Measurements from ENCODE around the gene BSND. TPM values are rescaled to one million over a fixed set of nuclear protein-coding genes. Genes with fewer than 3 reads are reported as not detected.
"Not testable (repeated sequence)": the region's sequence is repeated elsewhere in the genome, so short reads cannot be mapped to it uniquely, and the experiment has no call there.

Gene BSND
- total RNA-seq, 2 experiments from 2014 or later, result not detected

GRCh38 chr1:55005351-55006140 lies 6.8 kb downstream of the BSND start:
- no peak overlapping the region for H3K4me3 Mint-ChIP-seq
- no peak overlapping the region for H3K27ac Mint-ChIP-seq
- no peaks in the 10 kb centered on the region for H3K4me1 Mint-ChIP-seq
- H3K36me3 Mint-ChIP-seq, result no peaks in the 10 kb centered on the region
- DNase-seq (no peak), ATAC-seq (ENCODE audit: low read depth) (no peak)
- H3K9me3 Mint-ChIP-seq, result no peaks in the 10 kb centered on the region
- POLR2A ChIA-PET, result no interaction called here
- H3K27me3 Mint-ChIP-seq, result peaks cover 2% of the 10 kb centered on the region

DNA sequence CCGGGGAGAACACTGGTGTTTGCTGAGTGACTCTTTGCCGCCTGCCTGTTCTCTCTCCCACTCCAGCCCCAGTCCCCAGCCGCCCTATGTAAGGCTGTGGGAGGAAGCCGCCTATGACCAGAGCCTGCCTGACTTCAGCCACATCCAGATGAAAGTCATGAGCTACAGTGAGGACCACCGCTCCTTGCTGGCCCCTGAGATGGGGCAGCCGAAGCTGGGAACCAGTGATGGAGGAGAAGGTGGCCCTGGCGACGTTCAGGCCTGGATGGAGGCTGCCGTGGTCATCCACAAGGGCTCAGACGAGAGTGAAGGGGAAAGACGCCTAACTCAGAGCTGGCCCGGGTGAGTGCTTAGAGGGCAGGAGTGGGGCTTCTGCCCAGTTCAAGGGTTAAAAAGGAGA lies 8.2 kb downstream of the BSND start:
- Mint-ChIP-seq H3K27me3 (peaks cover 2% of the 10 kb centered on the region), H3K9me3 (no peaks in the 10 kb centered on the region), H3K27ac (no peak overlapping the region), H3K36me3 (no peaks in the 10 kb centered on the region), H3K4me1 (no peaks in the 10 kb centered on the region), H3K4me3 (no peak overlapping the region)
- DNase-seq (no peak), ATAC-seq (ENCODE audit: low read depth) (no peak)
- POLR2A ChIA-PET, result no interaction called here

DNA sequence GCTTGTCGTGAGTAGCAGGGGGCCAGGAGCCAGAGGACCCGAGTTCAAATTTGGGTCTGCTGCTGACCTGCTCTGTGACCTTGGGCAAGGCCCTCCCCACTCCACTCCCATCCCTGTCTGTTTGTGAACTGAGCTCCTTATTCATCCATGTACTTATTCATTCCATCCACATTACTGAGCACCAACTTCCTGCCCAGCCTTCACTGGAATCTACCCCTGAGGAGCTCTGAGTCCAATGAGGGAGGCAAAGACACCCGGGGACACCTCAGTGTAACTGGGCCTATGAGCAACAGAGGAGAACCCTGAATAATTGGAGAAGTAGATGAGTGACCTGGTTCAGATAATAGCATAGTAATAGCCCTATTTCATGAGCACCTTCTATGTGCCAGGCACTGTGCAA lies 8.9 kb downstream of the BSND start:
- H3K4me1 Mint-ChIP-seq, result no peaks in the 10 kb centered on the region
- DNase-seq (no peak), ATAC-seq (ENCODE audit: low read depth) (no peak)
- H3K9me3 Mint-ChIP-seq, result no peaks in the 10 kb centered on the region
- H3K27ac Mint-ChIP-seq, result no peak overlapping the region
- H3K36me3 Mint-ChIP-seq, result no peaks in the 10 kb centered on the region
- peaks cover 2% of the 10 kb centered on the region for H3K27me3 Mint-ChIP-seq
- H3K4me3 Mint-ChIP-seq, result no peak overlapping the region
- POLR2A ChIA-PET, result no interaction called here

DNA sequence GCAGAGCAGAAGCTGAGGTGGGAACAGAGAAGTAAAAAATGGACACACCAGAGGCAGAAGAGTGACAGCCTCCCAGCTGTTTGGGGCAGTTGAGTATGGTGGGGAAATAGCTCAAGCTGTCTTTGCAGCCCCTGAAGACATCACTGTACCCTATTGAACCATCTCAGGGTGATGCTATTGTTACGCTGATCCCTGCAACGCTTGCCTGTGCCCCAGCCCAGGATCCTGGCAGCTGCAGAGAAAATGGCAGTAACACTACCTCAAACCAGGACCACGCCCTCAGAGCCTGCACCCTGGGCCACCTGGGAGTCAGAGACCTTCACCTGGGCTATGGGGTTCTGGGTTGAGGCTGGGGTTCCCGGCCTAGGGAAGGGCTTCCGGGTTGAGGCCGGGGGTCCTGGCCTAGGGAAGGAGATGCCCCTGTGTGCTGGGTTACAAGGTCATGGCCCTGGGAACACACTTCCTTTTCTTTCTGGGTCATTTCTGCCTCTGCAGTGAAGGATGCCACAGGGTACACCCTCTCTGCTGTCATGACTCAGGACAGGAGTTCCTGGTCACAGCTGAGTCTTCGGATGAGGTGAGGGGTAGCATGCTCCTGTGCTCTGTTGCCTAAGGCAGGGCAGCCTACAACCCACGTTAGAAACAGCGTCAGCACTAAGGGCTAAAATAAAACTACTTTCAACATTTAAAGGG lies 11.6 kb downstream of the BSND start:
- no peaks in the 10 kb centered on the region for H3K36me3 Mint-ChIP-seq
- peaks cover 6% of the 10 kb centered on the region for H3K27me3 Mint-ChIP-seq
- DNase-seq, result no peak
- no peak for ATAC-seq (ENCODE audit: low read depth)
- no peaks in the 10 kb centered on the region for H3K4me1 Mint-ChIP-seq
- no peak overlapping the region for H3K27ac Mint-ChIP-seq
- H3K4me3 Mint-ChIP-seq, result no peak overlapping the region
- POLR2A ChIA-PET, result no interaction called here
- no peaks in the 10 kb centered on the region for H3K9me3 Mint-ChIP-seq

GRCh38 chr1:55010887-55011217 lies 12.1 kb downstream of the BSND start:
- Mint-ChIP-seq H3K4me1 (no peaks in the 10 kb centered on the region), H3K27me3 (peaks cover 8% of the 10 kb centered on the region), H3K9me3 (no peaks in the 10 kb centered on the region), H3K27ac (no peak overlapping the region), H3K4me3 (no peak overlapping the region), H3K36me3 (no peaks in the 10 kb centered on the region)
- ATAC-seq (ENCODE audit: low read depth) (peak; percentile 45), DNase-seq (no peak)
- POLR2A ChIA-PET, result no interaction called here

GRCh38 chr1:55012661-55013060 lies 13.9 kb downstream of the BSND start:
- Mint-ChIP-seq H3K27ac (no peak overlapping the region), H3K4me3 (no peak overlapping the region), H3K27me3 (peaks cover 16% of the 10 kb centered on the region), H3K36me3 (no peaks in the 10 kb centered on the region), H3K4me1 (no peaks in the 10 kb centered on the region), H3K9me3 (no peaks in the 10 kb centered on the region)
- POLR2A ChIA-PET, result no interaction called here
- no peak for DNase-seq
- no peak for ATAC-seq (ENCODE audit: low read depth)

DNA sequence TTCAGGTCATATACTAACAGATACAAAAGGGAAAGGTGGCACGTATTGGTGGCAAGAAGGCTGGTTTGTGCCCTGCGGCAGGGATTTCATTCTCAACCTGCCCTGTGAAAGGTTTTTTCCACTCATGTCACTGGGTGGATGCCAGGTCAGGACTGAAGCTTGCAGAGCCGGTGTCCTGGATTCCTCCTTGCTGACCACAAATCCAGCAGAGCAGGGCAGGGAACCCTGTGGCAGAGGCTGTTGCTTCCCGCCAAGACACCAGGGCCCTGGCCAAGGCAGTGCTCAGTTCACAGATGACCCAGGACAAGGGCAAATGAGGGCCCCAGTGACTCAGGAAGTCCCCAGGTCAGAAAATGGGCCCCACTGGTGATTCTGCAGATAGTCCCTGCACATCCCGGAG lies 16.4 kb downstream of the BSND start:
- H3K36me3 Mint-ChIP-seq, result no peaks in the 10 kb centered on the region
- no peak overlapping the region for H3K4me3 Mint-ChIP-seq
- no peak for ATAC-seq (ENCODE audit: low read depth)

DNA sequence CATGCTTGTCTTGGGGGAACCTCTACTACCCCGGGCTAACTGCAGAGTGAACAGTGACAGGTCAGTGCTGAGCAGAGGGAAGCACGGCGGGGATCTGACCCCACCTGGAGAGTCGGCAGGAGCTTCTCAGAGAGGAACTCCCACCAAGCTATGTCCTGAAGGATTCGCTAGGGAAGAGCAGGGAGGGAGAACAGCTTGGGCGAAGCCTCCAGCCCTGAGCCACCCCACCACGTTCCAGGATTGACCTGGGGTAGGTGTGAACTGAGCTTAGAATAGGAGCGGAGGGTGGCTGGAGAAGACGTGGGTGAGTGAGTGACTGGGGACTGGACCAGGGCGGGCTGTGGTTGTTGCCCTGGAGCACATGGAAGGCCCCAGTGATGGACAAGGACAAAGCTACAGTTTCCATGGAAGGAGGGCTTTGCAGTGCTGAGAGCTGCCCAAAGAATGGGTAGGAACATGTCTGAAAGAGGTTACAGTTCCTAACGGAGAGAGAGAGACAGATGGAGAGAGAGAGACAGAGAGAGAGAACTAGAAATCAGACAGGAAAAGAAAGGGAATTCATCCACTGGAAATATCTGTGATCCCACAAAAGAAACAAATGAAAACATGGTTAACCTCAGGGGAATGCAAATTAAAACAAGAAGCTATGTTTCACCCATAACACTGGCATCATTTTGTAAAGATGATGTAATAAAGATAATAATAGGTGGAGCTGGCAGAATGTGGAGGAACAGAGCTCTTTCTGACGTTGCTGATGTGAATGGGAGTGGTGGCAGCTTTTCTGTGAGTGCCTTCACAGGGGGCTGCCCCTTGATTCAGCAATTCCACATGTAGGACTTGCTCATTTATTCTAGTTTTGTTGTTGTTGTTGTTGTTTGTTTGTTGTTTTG lies 17.2 kb downstream of the BSND start:
- no peaks in the 10 kb centered on the region for H3K9me3 Mint-ChIP-seq
- H3K27ac Mint-ChIP-seq, result no peak overlapping the region
- peaks cover 19% of the 10 kb centered on the region for H3K27me3 Mint-ChIP-seq
- no peaks in the 10 kb centered on the region for H3K4me1 Mint-ChIP-seq
- ATAC-seq (ENCODE audit: low read depth) (no peak), DNase-seq (no peak)
- H3K4me3 Mint-ChIP-seq, result no peak overlapping the region
- H3K36me3 Mint-ChIP-seq, result no peaks in the 10 kb centered on the region
- POLR2A ChIA-PET, result no interaction called here

More for the DNA sequence above, 16.4 kb downstream of the BSND start:
- Mint-ChIP-seq H3K27ac (no peak overlapping the region), H3K4me1 (no peaks in the 10 kb centered on the region), H3K27me3 (peaks cover 19% of the 10 kb centered on the region), H3K9me3 (no peaks in the 10 kb centered on the region)
- DNase-seq, result no peak
- POLR2A ChIA-PET, result no interaction called here

DNA sequence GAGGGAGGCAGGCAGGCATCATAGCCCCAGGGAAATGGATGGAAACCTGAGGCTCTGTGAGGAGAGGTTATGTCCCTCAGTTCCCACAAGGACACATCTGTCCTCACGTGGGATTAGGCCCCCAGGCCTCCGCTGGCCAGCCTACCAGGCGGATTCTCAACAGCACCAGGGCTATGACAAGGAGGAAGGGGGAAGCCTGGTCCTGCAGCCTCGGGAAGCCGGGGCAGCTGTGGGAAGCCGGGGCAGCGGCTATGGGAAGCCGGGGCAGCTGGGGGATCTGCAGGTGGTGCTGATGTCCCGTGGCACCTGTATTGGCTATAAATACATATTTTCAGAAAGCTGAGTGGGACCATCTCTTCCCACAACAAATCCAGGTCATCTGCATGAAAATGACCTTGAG lies 19.7 kb downstream of the BSND start:
- peaks cover 19% of the 10 kb centered on the region for H3K27me3 Mint-ChIP-seq
- H3K9me3 Mint-ChIP-seq, result no peaks in the 10 kb centered on the region

DNA sequence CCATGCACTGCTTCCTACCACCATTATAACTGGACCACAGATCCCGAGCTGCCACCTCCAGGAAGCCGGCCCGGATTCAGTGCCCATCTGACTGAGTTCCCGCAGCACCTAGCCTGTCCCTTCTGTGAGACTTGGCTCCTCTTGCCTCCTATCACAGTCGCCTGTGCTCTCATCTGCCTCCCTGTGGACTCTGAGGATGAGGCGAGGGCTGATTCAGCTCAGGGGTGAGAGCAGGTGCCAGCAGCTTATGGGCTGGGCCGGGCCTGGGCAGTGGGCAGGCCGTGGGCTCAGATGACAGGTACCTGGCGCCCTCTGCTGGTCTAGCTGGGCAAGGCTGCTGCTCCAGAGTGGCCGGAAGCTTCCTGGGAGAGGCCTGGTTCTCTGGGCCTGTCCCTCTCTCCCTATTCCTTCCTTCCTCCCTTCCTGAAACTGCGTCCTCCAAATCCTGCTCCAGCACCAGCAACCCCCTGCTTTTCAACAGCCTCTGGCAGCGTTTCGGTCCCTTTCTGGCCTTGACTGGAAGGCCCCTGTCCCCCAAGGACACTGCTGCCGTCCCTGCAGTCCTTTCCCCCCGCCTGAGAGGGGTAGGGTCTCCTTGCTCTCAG lies 23.3 kb downstream of the BSND start:
- DNase-seq (peak; percentile 76), ATAC-seq (ENCODE audit: low read depth) (peak; percentile 96)
- Mint-ChIP-seq H3K36me3 (no peaks in the 10 kb centered on the region), H3K4me3 (no peak overlapping the region), H3K27ac (no peak overlapping the region), H3K4me1 (peaks cover 3% of the 10 kb centered on the region), H3K9me3 (no peaks in the 10 kb centered on the region), H3K27me3 (peaks cover 3% of the 10 kb centered on the region)
- POLR2A ChIA-PET, result interaction anchor here (1.9 kb wide), 1 partner anchor 77 kb away, joined by 8 read pairs; no protein-coding TSS in a partner anchor

More for the DNA sequence above, 19.7 kb downstream of the BSND start:
- no peak overlapping the region for H3K27ac Mint-ChIP-seq
- no peaks in the 10 kb centered on the region for H3K4me1 Mint-ChIP-seq
- H3K4me3 Mint-ChIP-seq, result no peak overlapping the region
- ATAC-seq (ENCODE audit: low read depth) (no peak), DNase-seq (no peak)
- POLR2A ChIA-PET, result no interaction called here
- no peaks in the 10 kb centered on the region for H3K36me3 Mint-ChIP-seq

DNA sequence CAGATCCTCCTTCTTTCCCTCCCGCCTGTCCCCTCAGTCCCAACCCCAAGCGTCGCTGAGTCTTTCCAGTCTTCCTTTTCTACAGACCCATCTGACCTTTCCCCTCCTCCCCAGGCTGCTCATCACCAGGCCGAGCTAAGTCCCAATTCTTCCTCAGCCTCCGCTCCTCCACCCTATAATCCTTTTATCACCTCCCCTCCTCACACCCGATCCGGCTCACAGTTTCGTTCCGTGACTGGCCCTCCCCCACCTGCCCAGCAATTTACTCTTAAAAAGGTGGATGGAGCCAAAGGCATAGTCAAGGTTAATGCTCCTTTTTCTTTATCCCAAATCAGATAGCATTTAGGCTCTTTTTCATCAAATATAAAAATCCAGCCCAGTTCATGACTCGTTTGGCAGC lies 25.4 kb downstream of the BSND start:
- H3K36me3 Mint-ChIP-seq; H3K4me1 Mint-ChIP-seq; H3K27me3 Mint-ChIP-seq; DNase-seq; H3K4me3 Mint-ChIP-seq; H3K27ac Mint-ChIP-seq; ATAC-seq (ENCODE audit: low read depth); POLR2A ChIA-PET; H3K9me3 Mint-ChIP-seq: not testable (repeated sequence)

GRCh38 chr1:55026682-55027081 lies 27.9 kb downstream of the BSND start:
- ATAC-seq (ENCODE audit: low read depth); H3K27ac Mint-ChIP-seq; H3K9me3 Mint-ChIP-seq; POLR2A ChIA-PET; H3K36me3 Mint-ChIP-seq; DNase-seq; H3K27me3 Mint-ChIP-seq; H3K4me1 Mint-ChIP-seq; H3K4me3 Mint-ChIP-seq: not testable (repeated sequence)

DNA sequence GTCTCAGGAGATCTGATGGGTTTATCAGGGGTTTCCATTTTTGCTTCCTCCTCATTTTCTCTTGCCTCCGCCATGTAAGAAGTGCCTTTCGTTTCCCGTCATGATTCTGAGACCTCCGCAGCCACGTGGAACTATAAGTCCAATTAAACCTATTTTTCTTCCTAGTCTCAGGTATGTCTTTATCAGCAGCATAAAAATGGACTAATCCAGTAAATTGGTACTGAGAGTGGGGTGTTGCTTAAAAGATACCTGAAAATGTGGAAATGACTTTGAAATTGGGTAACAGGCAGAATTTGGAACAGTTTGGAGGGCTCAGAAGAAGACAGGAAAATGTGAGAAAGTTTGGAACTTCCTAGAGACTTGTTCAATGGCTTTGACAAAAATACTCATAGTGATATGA lies 32.4 kb downstream of the BSND start:
- POLR2A ChIA-PET; H3K4me1 Mint-ChIP-seq; H3K4me3 Mint-ChIP-seq; H3K27ac Mint-ChIP-seq; DNase-seq; H3K9me3 Mint-ChIP-seq; ATAC-seq (ENCODE audit: low read depth); H3K36me3 Mint-ChIP-seq: not testable (repeated sequence)
- peaks cover 17% of the 10 kb centered on the region for H3K27me3 Mint-ChIP-seq

Measured in activated naive CD8-positive, alpha-beta T cell treated with anti-CD3 and anti-CD28 coated beads, Interleukin-2, amount 10 ng/mL, durations not matched to agents 7 days and 5 days (primary cell).